OCI-LY7 (cell line): ENCODE data around the gene C1orf115. TPM values are rescaled to one million over a fixed set of nuclear protein-coding genes. Genes with fewer than 3 reads are reported as not detected.

Source experiments
- BruUV-seq: library from RNA; stranded (reverse); fragments of 400-500 nt; replicated peaks from 2 replicates; lab custom pipeline; 2021; lab: Mats Ljungman, UMichigan
- CTCF ChIA-PET: fragments of 300-600 bp; sonication (Branson Sonifier 250); formaldehyde crosslinking; loops from one replicate; lab custom pipeline; 2022; ENCODE audit warnings: antibody characterized with exemption; ENCODE audit not compliant: unreplicated experiment; lab: Charles Lee
- POLR2A ChIA-PET: fragments of 300-600 bp; sonication (Branson Sonifier 250); formaldehyde crosslinking; loops from one replicate; lab custom pipeline; 2022; ENCODE audit warnings: antibody characterized with exemption; lab: Charles Lee
- DNase-seq: peaks from one replicate; pipeline ENCODE4 v3.0.0-alpha.2; 2015; ENCODE audit warnings: low spot score
- H2AFZ ChIP-seq: fragments of 200-600 bp; sonication (generic), shearing (Covaris generic); 2 replicates; pipeline ENCODE4 v1.6.1; 2014; ENCODE audit warnings: mild to moderate bottlenecking, antibody characterized with exemption, low read length, moderate library complexity
- H3K27ac ChIP-seq: fragments of 200-600 bp; sonication (generic); 2 replicates; pipeline ENCODE4 v1.5.1; 2014; ENCODE audit warnings: mixed run types, low read depth, mild to moderate bottlenecking, moderate library complexity, low read length, inconsistent platforms; ENCODE audit not compliant: poor library complexity, severe bottlenecking
- H3K36me3 ChIP-seq: fragments of 200-600 bp; sonication (generic); 2 replicates; pipeline ENCODE4 v1.6.1; 2014; ENCODE audit warnings: mild to moderate bottlenecking, antibody characterized with exemption, low read length, moderate library complexity, mixed read lengths; ENCODE audit not compliant: insufficient read depth
- H3K4me1 ChIP-seq: fragments of 200-600 bp; sonication (generic); 2 replicates; pipeline ENCODE4 v1.5.1; 2014; ENCODE audit warnings: mild to moderate bottlenecking, low read length; ENCODE audit not compliant: insufficient read depth, poor library complexity, severe bottlenecking
- H3K4me2 ChIP-seq: fragments of 200-600 bp; sonication (generic); 2 replicates; pipeline ENCODE4 v1.6.1; 2014; ENCODE audit warnings: mild to moderate bottlenecking, low read length
- H3K4me3 ChIP-seq: fragments of 200-600 bp; sonication (generic); 2 replicates; pipeline ENCODE4 v1.5.1; 2014; ENCODE audit warnings: mild to moderate bottlenecking, low read depth, low read length; ENCODE audit not compliant: poor library complexity, severe bottlenecking
- H3K79me2 ChIP-seq: fragments of 200-600 bp; sonication (generic); 2 replicates; pipeline ENCODE4 v1.6.1; 2016; ENCODE audit warnings: low read depth, mild to moderate bottlenecking, low read length, moderate library complexity, mixed read lengths; ENCODE audit not compliant: insufficient read depth
- H3K9me2 ChIP-seq: fragments of 200-600 bp; sonication (generic); 2 replicates; pipeline ENCODE4 v1.6.1; 2016; ENCODE audit warnings: mild to moderate bottlenecking, low read length, mixed read lengths; ENCODE audit not compliant: insufficient read depth
- H3K9me3 ChIP-seq: fragments of 200-600 bp; sonication (generic); 2 replicates; pipeline ENCODE4 v1.6.1; 2014; ENCODE audit warnings: mild to moderate bottlenecking, mixed run types, low read length, mixed read lengths
- H4K20me1 ChIP-seq: fragments of 200-600 bp; sonication (generic); 2 replicates; pipeline ENCODE4 v1.6.1; 2014; ENCODE audit warnings: mild to moderate bottlenecking, antibody characterized with exemption, low read length, moderate library complexity, mixed read lengths; ENCODE audit not compliant: insufficient read depth
- CTCF ChIP-seq: fragments of 200-600 bp; sonication (generic); conservative IDR thresholded peaks from 2 replicates; pipeline ENCODE4 v1.5.1; 2014; ENCODE audit warnings: mild to moderate bottlenecking, antibody characterized with exemption, low read length, moderate library complexity, mixed read lengths
- EZH2phosphoT487 ChIP-seq: fragments of 200-600 bp; sonication (generic); IDR thresholded peaks from 2 replicates; pipeline ENCODE4 v1.6.1; 2018; ENCODE audit warnings: low read depth, borderline replicate concordance, mild to moderate bottlenecking, mixed run types, antibody characterized with exemption, low read length, moderate library complexity, mixed read lengths
- intact Hi-C: fragments of 100-400 bp; cut with micrococcal nuclease; formaldehyde crosslinking; loops from one replicate; pipeline ENCODE4 v1.10.0; 2022; ENCODE audit not compliant: unreplicated experiment
- total RNA-seq, 2 experiments: library from RNA; depleted of rRNA in 1 of 2; stranded (reverse); fragments of >200 nt in 1 of 2; shearing (Covaris generic) in 1 of 2; gene quantifications; 2 replicates each; pipeline ENCODE4 v1.2.3, GENCODE V29; 2014 to 2022

The C1orf115 gene
- total RNA-seq, 2 experiments from 2014 or later: not detected

GRCh38 chr1:220699044-220699443 is 8.9 kb downstream of the C1orf115 start:
- Histone ChIP-seq H3K4me2 (no peak overlapping the region), H3K9me3 (no peaks in the 10 kb centered on the region), H3K36me3 (no peaks in the 10 kb centered on the region), H2AFZ (no peak overlapping the region), H4K20me1 (no peaks in the 10 kb centered on the region), H3K27ac (no peak overlapping the region), H3K79me2 (no peaks in the 10 kb centered on the region), H3K9me2 (no peaks in the 10 kb centered on the region), H3K4me3 (no peak overlapping the region), H3K4me1 (no peaks in the 10 kb centered on the region)
- DNase-seq: no peak
- TF ChIP-seq CTCF: no peak
- TF ChIP-seq EZH2phosphoT487: no peak
- intact Hi-C loops: no loop called here
- BruUV-seq: no TSS peak
- ChIA-PET CTCF (no interaction called here), POLR2A (no interaction called here)

- no peak for DNase-seq
- Histone ChIP-seq H3K4me1 (no peaks in the 10 kb centered on the region), H3K4me2 (no peak overlapping the region), H3K36me3 (no peaks in the 10 kb centered on the region), H3K9me2 (no peaks in the 10 kb centered on the region), H3K79me2 (no peaks in the 10 kb centered on the region), H4K20me1 (no peaks in the 10 kb centered on the region), H3K4me3 (no peak overlapping the region), H2AFZ (no peak overlapping the region), H3K9me3 (no peaks in the 10 kb centered on the region), H3K27ac (no peak overlapping the region)
- no TSS peak for BruUV-seq
- intact Hi-C loops: no loop called here
- CTCF ChIA-PET: no interaction called here
- no peak for TF ChIP-seq CTCF
- TF ChIP-seq EZH2phosphoT487: no peak
- POLR2A ChIA-PET: no interaction called here
Observed at GRCh38 chr1:220700556-220701179, 10.5 kb downstream of the C1orf115 start.

GRCh38 chr1:220701974-220702373 is 11.8 kb downstream of the C1orf115 start:
- intact Hi-C loops: no loop called here
- H3K4me1 ChIP-seq: no peaks in the 10 kb centered on the region
- BruUV-seq: no TSS peak
- POLR2A ChIA-PET: interaction anchor here (1.4 kb wide), 1 partner anchor 19 kb away, joined by 3 read pairs; no protein-coding TSS in a partner anchor
- H4K20me1 ChIP-seq: no peaks in the 10 kb centered on the region
- no peaks in the 10 kb centered on the region for H3K79me2 ChIP-seq
- TF ChIP-seq EZH2phosphoT487: no peak
- no peak for TF ChIP-seq CTCF
- CTCF ChIA-PET: no interaction called here
- no peak for DNase-seq
- H3K9me2 ChIP-seq: no peaks in the 10 kb centered on the region
- H3K36me3 ChIP-seq: no peaks in the 10 kb centered on the region
- H3K4me3 ChIP-seq: no peak overlapping the region
- H3K27ac ChIP-seq: no peak overlapping the region
- H3K9me3 ChIP-seq: no peaks in the 10 kb centered on the region
- no peak overlapping the region for H3K4me2 ChIP-seq
- H2AFZ ChIP-seq: no peak overlapping the region
